ENCODE results near the gene CRYBG1. TPM values are rescaled to one million over a fixed set of nuclear protein-coding genes. Genes with fewer than 3 reads are reported as not detected.

CRYBG1 gene
- total RNA-seq, 2 donors from 2014 or later, result 2.5 to 2.7 TPM

- peaks cover 86% of the 10 kb centered on the region for H3K27me3 Mint-ChIP-seq (ENCODE audit: insufficient read depth)
- peak; percentile 54 for TF ChIP-seq CTCF (conservative IDR thresholded peaks at IDR 0.05)
- peak; percentile 82 for DNase-seq
- H3K27me3 ChIP-seq (ENCODE audit: control insufficient read depth, insufficient read depth, low read length, poor library complexity, severe bottlenecking), result peaks cover 94% of the 10 kb centered on the region
- H3K9me3 Mint-ChIP-seq, result no peaks in the 10 kb centered on the region
- no peak overlapping the region for H3K27ac ChIP-seq (ENCODE audit: low read depth, low read length)
- H3K4me1 Mint-ChIP-seq, result peaks cover 12% of the 10 kb centered on the region
- 0 to 1% methylated on average over 18 to 56 of the region's 56 CpGs for WGBS, 2 experiments (ENCODE audit: insufficient coverage in 1 of 2, insufficient read length in 1 of 2)
- no peaks in the 10 kb centered on the region for H3K36me3 Mint-ChIP-seq (ENCODE audit: low read depth)
- peak overlapping the region; percentile 63 for H3K4me3 Mint-ChIP-seq
- no peak overlapping the region for H3K9ac ChIP-seq (ENCODE audit: extremely low read depth, low read length, poor library complexity, severe bottlenecking)
- H3K4me1 ChIP-seq (ENCODE audit: control insufficient read depth, insufficient read depth, low read length), result peaks cover 3% of the 10 kb centered on the region
- peak overlapping the region; percentile 78 for H3K4me3 ChIP-seq (ENCODE audit: low read length)
- H3K27ac Mint-ChIP-seq, result no peak overlapping the region
- peaks cover 5% of the 10 kb centered on the region for H3K9me3 ChIP-seq (ENCODE audit: control insufficient read depth, low read length)
- no peaks in the 10 kb centered on the region for H3K36me3 ChIP-seq (ENCODE audit: control insufficient read depth, insufficient read depth, low read length)
Measured at GRCh38 chr6:106510090-106510970, 149.8 kb downstream of the CRYBG1 start.

GRCh38 chr6:106511288-106512047, 151.0 kb downstream of the CRYBG1 start:
- Histone ChIP-seq H3K27ac (ENCODE audit: low read depth, low read length) (no peak overlapping the region), H3K4me1 (ENCODE audit: control insufficient read depth, insufficient read depth, low read length) (peaks cover 3% of the 10 kb centered on the region), H3K36me3 (ENCODE audit: control insufficient read depth, insufficient read depth, low read length) (no peaks in the 10 kb centered on the region), H3K9ac (ENCODE audit: extremely low read depth, low read length, poor library complexity, severe bottlenecking) (no peak overlapping the region), H3K4me3 (ENCODE audit: low read length) (peak overlapping the region; percentile 71), H3K27me3 (ENCODE audit: control insufficient read depth, insufficient read depth, low read length, poor library complexity, severe bottlenecking) (peaks cover 87% of the 10 kb centered on the region), H3K9me3 (ENCODE audit: control insufficient read depth, low read length) (peaks cover 5% of the 10 kb centered on the region)
- peak; percentile 81 for DNase-seq
- Mint-ChIP-seq H3K4me3 (peak overlapping the region; percentile 55), H3K27me3 (ENCODE audit: insufficient read depth) (peaks cover 86% of the 10 kb centered on the region), H3K36me3 (ENCODE audit: low read depth) (no peaks in the 10 kb centered on the region), H3K4me1 (peaks cover 12% of the 10 kb centered on the region), H3K9me3 (no peaks in the 10 kb centered on the region), H3K27ac (no peak overlapping the region)
- 0 to 3% methylated on average over 3 to 29 of the region's 29 CpGs for WGBS, 2 experiments (ENCODE audit: insufficient coverage in 1 of 2, insufficient read length in 1 of 2)
- no peak for TF ChIP-seq CTCF (conservative IDR thresholded peaks at IDR 0.05)

- H3K27me3 ChIP-seq (ENCODE audit: control insufficient read depth, insufficient read depth, low read length, poor library complexity, severe bottlenecking), result peaks cover 81% of the 10 kb centered on the region
Measured at GRCh38 chr6:106512048-106512967, 151.8 kb downstream of the CRYBG1 start.

More at GRCh38 chr6:106512048-106512967, 151.8 kb downstream of the CRYBG1 start:
- no peaks in the 10 kb centered on the region for H3K36me3 ChIP-seq (ENCODE audit: control insufficient read depth, insufficient read depth, low read length)
- DNase-seq, result peak; percentile 84
- Mint-ChIP-seq H3K9me3 (no peaks in the 10 kb centered on the region), H3K36me3 (ENCODE audit: low read depth) (no peaks in the 10 kb centered on the region), H3K4me3 (peak overlapping the region; percentile 55), H3K27ac (no peak overlapping the region), H3K4me1 (peaks cover 12% of the 10 kb centered on the region), H3K27me3 (ENCODE audit: insufficient read depth) (peaks cover 80% of the 10 kb centered on the region)
- peaks cover 3% of the 10 kb centered on the region for H3K4me1 ChIP-seq (ENCODE audit: control insufficient read depth, insufficient read depth, low read length)
- no peak overlapping the region for H3K27ac ChIP-seq (ENCODE audit: low read depth, low read length)
- H3K9me3 ChIP-seq (ENCODE audit: control insufficient read depth, low read length), result peaks cover 5% of the 10 kb centered on the region
- H3K9ac ChIP-seq (ENCODE audit: extremely low read depth, low read length, poor library complexity, severe bottlenecking), result no peak overlapping the region
- 2 to 3% methylated on average over 27 to 90 of the region's 90 CpGs for WGBS, 2 experiments (ENCODE audit: insufficient coverage in 1 of 2, insufficient read length in 1 of 2)
- TF ChIP-seq CTCF (conservative IDR thresholded peaks at IDR 0.05), result peak; percentile 45
- peak overlapping the region; percentile 71 for H3K4me3 ChIP-seq (ENCODE audit: low read length)

Measured in endodermal cell (in vitro differentiated cells).